GM23248 (cell line): ENCODE results near the gene ACTN4. TPM values are rescaled to one million over a fixed set of nuclear protein-coding genes. Genes with fewer than 3 reads are reported as not detected.
A peak's percentile ranks its signal among the peaks of the same experiment; 100 is the strongest.

Source experiments
- DNase-seq: peaks from one replicate; pipeline ENCODE4 v3.0.0-alpha.2; 2015
- H2AFZ ChIP-seq: fragments of 200-600 bp; sonication (generic); 2 replicates; pipeline ENCODE4 v1.6.1; 2016; ENCODE audit warnings: antibody characterized with exemption
- H3F3A ChIP-seq: fragments of 200-600 bp; sonication (generic); 2 replicates; pipeline ENCODE4 v1.6.1; 2016; ENCODE audit warnings: mild to moderate bottlenecking, antibody characterized with exemption, mixed run types; ENCODE audit not compliant: insufficient read depth
- H3K27ac ChIP-seq: fragments of 200-600 bp; sonication (generic); 2 replicates; pipeline ENCODE4 v1.5.1; 2016; ENCODE audit warnings: mild to moderate bottlenecking
- H3K27me3 ChIP-seq: fragments of 200-600 bp; sonication (generic); replicated peaks from 2 replicates; pipeline ENCODE4 v1.6.1; 2016; ENCODE audit warnings: mild to moderate bottlenecking; ENCODE audit not compliant: insufficient read depth
- H3K36me3 ChIP-seq: fragments of 200-600 bp; sonication (generic); 2 replicates; pipeline ENCODE4 v1.6.1; 2016; ENCODE audit warnings: low read depth, mild to moderate bottlenecking
- H3K4me1 ChIP-seq: fragments of 200-600 bp; sonication (generic); 2 replicates; pipeline ENCODE4 v1.6.1; 2016; ENCODE audit warnings: mild to moderate bottlenecking; ENCODE audit not compliant: insufficient read depth
- H3K4me2 ChIP-seq: fragments of 200-600 bp; sonication (generic); one replicate; pipeline ENCODE4 v1.6.1; 2016; ENCODE audit warnings: mild to moderate bottlenecking; ENCODE audit not compliant: unreplicated experiment
- H3K4me3 ChIP-seq: fragments of 200-600 bp; sonication (generic); 2 replicates; pipeline ENCODE4 v1.5.1; 2016; ENCODE audit warnings: mild to moderate bottlenecking
- H3K79me2 ChIP-seq: fragments of 200-600 bp; sonication (generic); 2 replicates; pipeline ENCODE4 v1.6.1; 2016; ENCODE audit warnings: mild to moderate bottlenecking; ENCODE audit not compliant: insufficient read depth
- H3K9ac ChIP-seq: fragments of 200-600 bp; sonication (generic); 2 replicates; pipeline ENCODE4 v1.6.1; 2016; ENCODE audit warnings: mild to moderate bottlenecking
- H3K9me2 ChIP-seq: fragments of 200-600 bp; sonication (generic); 2 replicates; pipeline ENCODE4 v1.6.1; 2016; ENCODE audit warnings: mixed run types, mild to moderate bottlenecking, moderate library complexity; ENCODE audit not compliant: insufficient read depth
- H3K9me3 ChIP-seq: fragments of 200-600 bp; sonication (generic); one replicate; pipeline ENCODE4 v1.6.1; 2017; ENCODE audit warnings: low read depth
- H4K20me1 ChIP-seq: fragments of 200-600 bp; sonication (generic); 2 replicates; pipeline ENCODE4 v1.6.0; 2016; ENCODE audit not compliant: insufficient read depth
- EZH2 ChIP-seq: fragments of 200-600 bp; sonication (generic); IDR thresholded peaks from 2 replicates; pipeline ENCODE4 v1.6.1; 2018; ENCODE audit warnings: antibody characterized with exemption, mild to moderate bottlenecking; ENCODE audit not compliant: insufficient read depth, poor library complexity, severe bottlenecking
- EZH2phosphoT487 ChIP-seq: fragments of 200-600 bp; sonication (generic); IDR thresholded peaks from 2 replicates; pipeline ENCODE4 v1.6.1; 2018; ENCODE audit warnings: antibody characterized with exemption, moderate library complexity, mild to moderate bottlenecking, low read depth; ENCODE audit not compliant: insufficient read depth
- WGBS, 2 experiments: methylation state at CpG; one replicate each; pipeline ENCODE4 v1.1.6; 2015 to 2017; ENCODE audit warnings: low lambda C conversion rate in 2 of 2, low coverage in 1 of 2; ENCODE audit errors: missing lambda C conversion rate in 2 of 2; 5-methylcytosine and 5-hydroxymethylcytosine counted together
- in situ Hi-C: fragments of 300-500 bp; cut with MboI; formaldehyde crosslinking; loops from 2 replicates; pipeline ENCODE4 v1.15.0; 2020
- polyA plus RNA-seq: library from polyadenylated mRNA; unstranded; fragments of >200 nt; fragmentation: Nextera tagmentation; extraction: Ambion mirVana; gene quantifications from 2 replicates; pipeline ENCODE4 v1.2.1, GENCODE V29; 2016
- total RNA-seq: library from RNA; depleted of rRNA; stranded (reverse); fragments of >200 nt; shearing (Covaris generic); gene quantifications from 2 replicates; pipeline ENCODE4 v1.2.3, GENCODE V29; 2014

ACTN4 gene
- total and polyA plus RNA-seq, 2 experiments from 2014 or later = 84.6 to 477 TPM

DNA sequence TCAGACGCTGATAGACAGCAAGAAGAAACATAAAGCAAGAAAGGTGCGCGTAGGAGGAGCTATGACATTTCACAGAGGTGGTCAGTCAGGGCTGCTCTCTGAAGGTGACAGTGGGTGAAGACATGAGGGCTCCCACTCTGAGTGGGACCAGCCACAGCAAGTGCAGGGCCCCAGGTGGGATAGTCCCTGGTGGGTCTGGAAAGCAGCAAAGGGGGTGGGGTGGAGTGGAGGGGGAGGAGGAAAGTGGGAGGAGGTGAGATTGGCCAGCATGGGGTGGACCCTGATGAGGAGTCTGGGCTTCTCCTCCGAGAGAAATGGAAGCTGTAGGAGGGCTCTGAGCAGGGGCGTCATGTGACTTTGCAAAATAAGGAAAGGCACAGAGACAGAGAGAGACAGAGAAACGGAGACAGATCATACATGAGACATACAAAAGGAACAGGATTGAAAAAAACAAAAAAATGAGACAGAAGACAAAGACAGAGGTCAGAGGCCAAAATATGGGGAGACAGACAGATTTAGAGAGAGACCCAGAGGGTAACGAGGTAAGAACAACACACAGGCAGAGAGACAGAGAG, 32.4 kb upstream of the ACTN4 start:
- H3K27ac ChIP-seq = no peak overlapping the region
- no peak overlapping the region for H2AFZ ChIP-seq
- H3K36me3 ChIP-seq = no peaks in the 10 kb centered on the region
- H3K27me3 ChIP-seq = no peaks in the 10 kb centered on the region
- H3K4me1 ChIP-seq = 0 out of 2 replicates have a peak, but pooled peaks cover 5% of the 10 kb centered on the region
- no peaks in the 10 kb centered on the region for H3K9me3 ChIP-seq
- no peaks in the 10 kb centered on the region for H4K20me1 ChIP-seq
- TF ChIP-seq EZH2phosphoT487 = no peak
- TF ChIP-seq EZH2 = no peak
- peaks cover 11% of the 10 kb centered on the region for H3K79me2 ChIP-seq
- WGBS, 2 experiments = 49 to 62% methylated on average over 6 to 7 of the region's 7 CpGs
- H3K9ac ChIP-seq = no peak overlapping the region
- in situ Hi-C loops = no loop called here
- no peak overlapping the region for H3K4me3 ChIP-seq
- no peaks in the 10 kb centered on the region for H3F3A ChIP-seq
- H3K4me2 ChIP-seq = no peak overlapping the region
- no peaks in the 10 kb centered on the region for H3K9me2 ChIP-seq
- no peak for DNase-seq

DNA sequence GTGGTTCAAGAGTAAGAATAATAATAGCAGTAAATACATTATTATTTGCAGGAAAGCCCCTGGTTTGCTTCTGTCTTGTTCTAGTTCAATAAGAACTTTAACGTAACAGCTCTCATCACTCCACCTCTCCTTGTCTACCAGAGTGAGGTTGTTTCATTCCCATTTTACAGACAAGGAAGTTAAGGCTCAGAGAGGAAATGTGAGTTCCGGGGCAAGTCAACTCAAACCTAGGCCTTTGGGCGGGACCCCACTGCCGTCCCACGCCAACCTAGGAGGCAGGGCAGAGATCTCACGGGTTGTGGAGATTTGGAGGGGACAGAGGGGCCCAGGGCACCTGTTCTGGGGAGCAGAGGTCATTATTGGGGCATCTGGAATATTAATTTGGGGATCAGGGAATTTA, 31.2 kb upstream of the ACTN4 start:
- Histone ChIP-seq H3K9me2 (no peaks in the 10 kb centered on the region), H3F3A (no peaks in the 10 kb centered on the region), H3K27me3 (no peaks in the 10 kb centered on the region), H3K9me3 (no peaks in the 10 kb centered on the region), H3K4me1 (0 out of 2 replicates have a peak, but pooled peaks cover 8% of the 10 kb centered on the region), H3K27ac (no peak overlapping the region), H3K9ac (no peak overlapping the region), H3K36me3 (peaks cover 2% of the 10 kb centered on the region), H3K79me2 (peaks cover 23% of the 10 kb centered on the region), H2AFZ (no peak overlapping the region), H3K4me3 (no peak overlapping the region), H3K4me2 (no peak overlapping the region), H4K20me1 (no peaks in the 10 kb centered on the region)
- in situ Hi-C loops = no loop called here
- no peak for DNase-seq
- 93 to 99% methylated on average over 6 of the region's 6 CpGs for WGBS, 2 experiments
- TF ChIP-seq EZH2phosphoT487 = no peak
- TF ChIP-seq EZH2 = no peak

DNA sequence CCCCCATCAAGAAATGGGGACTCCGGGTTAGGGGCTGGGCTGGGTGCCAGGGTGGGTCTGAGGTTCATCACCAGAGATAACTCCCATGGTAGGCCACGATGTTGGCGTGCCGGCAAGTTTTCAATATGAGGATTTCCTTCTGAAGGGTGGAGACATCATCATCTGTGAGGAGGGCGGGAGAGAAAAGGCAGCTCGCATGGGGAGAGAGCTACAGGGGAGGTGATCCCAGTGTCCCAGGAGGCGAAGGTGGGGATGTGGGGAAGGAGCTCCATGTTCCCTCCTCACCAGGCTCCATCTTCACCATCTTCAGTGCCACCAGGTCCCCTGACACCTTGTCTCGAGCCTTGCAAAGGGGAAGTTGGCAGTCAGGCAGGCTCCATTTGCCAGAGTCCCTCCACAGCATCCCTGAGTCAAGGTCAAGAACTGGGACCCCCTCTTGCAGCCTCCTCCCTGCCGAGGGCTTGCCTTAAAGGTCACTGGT, 30.1 kb upstream of the ACTN4 start:
- Histone ChIP-seq H2AFZ (no peak overlapping the region; the same call in 1 of the 2 replicates), H4K20me1 (no peaks in the 10 kb centered on the region), H3K4me2 (no peak overlapping the region), H3K9ac (no peak overlapping the region), H3K36me3 (peaks cover 11% of the 10 kb centered on the region), H3K27me3 (no peaks in the 10 kb centered on the region), H3K9me2 (no peaks in the 10 kb centered on the region), H3K4me3 (no peak overlapping the region), H3K9me3 (no peaks in the 10 kb centered on the region), H3F3A (no peaks in the 10 kb centered on the region), H3K27ac (no peak overlapping the region), H3K4me1 (0 out of 2 replicates have a peak, but pooled peaks cover 8% of the 10 kb centered on the region), H3K79me2 (peaks cover 32% of the 10 kb centered on the region)
- 83 to 93% methylated on average over 9 of the region's 9 CpGs for WGBS, 2 experiments
- DNase-seq = no peak
- in situ Hi-C loops = no loop called here
- no peak for TF ChIP-seq EZH2
- no peak for TF ChIP-seq EZH2phosphoT487

DNA sequence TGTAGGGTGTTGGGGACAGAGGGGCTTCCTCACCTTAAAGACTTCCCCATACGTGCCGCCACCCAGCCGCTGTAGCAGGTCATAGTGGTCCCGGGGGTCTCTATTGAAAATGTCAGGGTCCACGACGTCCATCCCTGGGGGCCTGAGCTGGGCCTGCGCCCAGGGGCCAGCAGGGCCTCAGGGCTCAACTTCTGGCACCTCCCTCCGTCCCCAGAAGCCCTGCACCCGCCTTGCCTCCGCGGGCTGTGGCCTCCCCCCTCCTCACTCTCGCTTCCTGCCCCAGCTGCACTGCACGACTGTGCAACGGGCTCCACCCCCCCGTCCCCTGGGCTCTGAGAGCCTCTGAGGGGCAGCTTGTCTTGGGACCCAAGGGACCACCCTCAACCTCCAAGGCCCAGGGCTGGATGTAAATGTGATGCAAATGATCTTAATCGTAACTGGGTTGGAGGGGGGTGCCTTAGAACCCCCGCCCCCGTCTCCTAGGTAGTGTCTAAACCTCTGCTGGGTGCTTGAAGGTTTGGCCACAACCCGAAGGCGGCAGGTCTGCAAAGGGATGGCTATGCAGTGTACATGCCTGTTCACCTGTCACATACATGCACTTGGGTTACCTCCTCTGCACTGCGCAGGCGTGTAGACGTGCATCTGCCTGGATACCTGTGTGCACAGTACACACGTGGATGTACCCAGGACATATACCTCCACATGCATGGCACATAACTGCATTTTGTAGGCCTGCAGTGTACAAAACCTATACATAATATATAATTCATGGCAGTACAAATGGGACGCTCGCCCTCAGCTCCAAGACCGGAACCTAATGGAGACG, 29.5 kb upstream of the ACTN4 start, which contains the start of gene MAP4K1:
TSS of gene MAP4K1 (minus strand) at position 190 of the 826 bp plus-strand sequence. CDS start at position 132, 58 bp downstream.
- Histone ChIP-seq H4K20me1 (no peaks in the 10 kb centered on the region), H3K27me3 (no peaks in the 10 kb centered on the region), H3K27ac (peak within 1 kb of the TSS; percentile 51), H3K4me1 (0 out of 2 replicates have a peak, but pooled peaks cover 8% of the 10 kb centered on the region), H3K79me2 (peaks cover 33% of the 10 kb centered on the region), H3K9me2 (no peaks in the 10 kb centered on the region), H3K9ac (peak within 1 kb of the TSS; percentile 94), H3K4me2 (peak within 1 kb of the TSS; percentile 69), H2AFZ (peak within 1 kb of the TSS; percentile 95), H3K4me3 (peak within 1 kb of the TSS; percentile 87), H3K36me3 (peaks cover 11% of the 10 kb centered on the region), H3K9me3 (no peaks in the 10 kb centered on the region), H3F3A (no peaks in the 10 kb centered on the region)
- TF ChIP-seq EZH2phosphoT487 (no peak), EZH2 (no peak)
- 45 to 55% methylated on average over 26 to 28 of the region's 28 CpGs for WGBS, 2 experiments
- DNase-seq = no peak
- in situ Hi-C loops = no loop called here
